ENCODE measurements around the gene RSPH6A.

The RSPH6A gene

DNA sequence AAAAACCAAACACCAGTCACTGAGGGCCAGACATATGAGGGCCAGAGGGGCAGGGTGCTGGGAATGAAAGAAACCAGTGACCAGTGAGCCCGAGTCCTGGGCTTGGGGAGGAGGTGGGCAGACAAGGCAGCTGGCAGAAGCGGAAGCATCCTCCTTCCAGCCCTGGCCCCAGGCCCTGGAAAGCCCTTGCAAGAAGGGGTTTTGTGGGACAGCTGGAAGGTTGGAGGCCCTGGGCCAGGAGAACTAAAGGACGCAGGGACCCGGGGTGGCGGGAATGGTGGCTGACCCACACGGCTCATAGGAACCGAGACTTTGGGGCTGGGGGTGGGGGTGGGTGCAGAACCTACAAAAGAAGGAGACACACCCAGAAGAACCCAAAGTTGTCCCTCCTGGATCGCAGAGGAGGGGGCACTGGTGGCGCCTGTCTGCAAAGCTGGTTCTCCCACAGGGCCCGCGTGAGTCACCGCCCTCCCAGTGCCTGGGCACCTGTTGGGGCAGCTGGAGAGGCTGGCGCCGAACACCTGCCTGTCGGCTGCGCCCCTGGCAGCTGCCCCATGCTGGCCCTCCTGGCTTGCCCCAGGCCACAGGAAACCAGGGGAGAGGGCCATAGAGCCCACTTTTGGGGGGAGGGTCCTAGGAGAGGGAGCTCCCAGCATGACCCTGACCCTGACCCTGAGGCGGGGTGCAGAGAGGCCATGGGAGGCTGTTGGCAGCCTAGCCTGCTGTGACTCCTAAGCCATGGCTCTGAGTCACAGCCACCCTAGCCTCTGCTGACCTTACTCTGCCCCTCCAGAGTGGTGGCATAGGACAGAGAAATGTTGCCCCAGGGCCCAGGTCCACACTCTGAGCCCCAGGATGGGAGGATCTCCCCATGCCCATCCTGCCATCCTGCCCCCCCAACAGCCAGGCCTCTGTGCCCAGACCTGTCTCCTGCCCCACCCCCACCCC, 33.6 kb downstream of the RSPH6A start:
- TF ChIP-seq, protein P1, sequence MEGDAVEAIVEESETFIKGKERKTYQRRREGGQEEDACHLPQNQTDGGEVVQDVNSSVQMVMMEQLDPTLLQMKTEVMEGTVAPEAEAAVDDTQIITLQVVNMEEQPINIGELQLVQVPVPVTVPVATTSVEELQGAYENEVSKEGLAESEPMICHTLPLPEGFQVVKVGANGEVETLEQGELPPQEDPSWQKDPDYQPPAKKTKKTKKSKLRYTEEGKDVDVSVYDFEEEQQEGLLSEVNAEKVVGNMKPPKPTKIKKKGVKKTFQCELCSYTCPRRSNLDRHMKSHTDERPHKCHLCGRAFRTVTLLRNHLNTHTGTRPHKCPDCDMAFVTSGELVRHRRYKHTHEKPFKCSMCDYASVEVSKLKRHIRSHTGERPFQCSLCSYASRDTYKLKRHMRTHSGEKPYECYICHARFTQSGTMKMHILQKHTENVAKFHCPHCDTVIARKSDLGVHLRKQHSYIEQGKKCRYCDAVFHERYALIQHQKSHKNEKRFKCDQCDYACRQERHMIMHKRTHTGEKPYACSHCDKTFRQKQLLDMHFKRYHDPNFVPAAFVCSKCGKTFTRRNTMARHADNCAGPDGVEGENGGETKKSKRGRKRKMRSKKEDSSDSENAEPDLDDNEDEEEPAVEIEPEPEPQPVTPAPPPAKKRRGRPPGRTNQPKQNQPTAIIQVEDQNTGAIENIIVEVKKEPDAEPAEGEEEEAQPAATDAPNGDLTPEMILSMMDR (IDR thresholded peaks at IDR 0.05): no peak

DNA sequence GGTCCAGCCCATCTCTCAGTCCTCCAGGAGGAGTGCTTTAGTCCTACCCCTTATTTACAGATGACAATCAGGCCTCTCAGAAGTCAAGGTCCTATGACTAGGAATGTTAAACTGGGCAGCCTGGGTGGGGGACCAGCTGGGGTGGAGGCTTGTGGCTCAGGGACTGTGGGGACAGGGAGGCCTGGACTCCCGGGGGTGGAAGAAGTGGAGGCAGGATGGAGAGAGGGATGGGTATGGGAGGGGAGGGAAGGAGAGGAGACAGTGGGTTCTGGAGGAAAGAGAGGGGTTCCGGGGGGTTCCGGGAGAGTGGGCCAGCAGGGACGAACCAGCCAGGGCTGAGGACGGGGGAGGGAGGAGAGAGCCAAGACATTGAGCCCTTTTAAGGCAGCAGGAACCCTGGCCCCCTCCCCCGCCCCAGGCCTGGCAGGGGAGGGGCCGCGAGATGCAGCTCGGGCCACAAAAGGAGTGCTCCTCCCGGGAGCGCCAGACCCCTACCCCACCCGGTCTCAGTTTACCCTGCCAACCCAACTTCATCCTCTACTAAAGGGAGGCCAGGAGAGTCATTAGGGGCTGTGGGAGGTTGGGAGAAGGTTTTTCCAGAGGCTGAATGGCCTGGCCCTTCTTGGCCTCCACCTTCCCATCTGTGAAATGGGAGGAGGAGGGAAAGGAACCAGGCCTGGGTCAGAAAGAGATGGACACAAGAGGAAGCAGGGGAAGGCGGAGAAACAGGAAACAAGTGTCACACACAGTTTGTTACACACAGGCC, 34.5 kb downstream of the RSPH6A start:
- TF ChIP-seq, protein P1 (IDR thresholded peaks at IDR 0.05): no peak

DNA sequence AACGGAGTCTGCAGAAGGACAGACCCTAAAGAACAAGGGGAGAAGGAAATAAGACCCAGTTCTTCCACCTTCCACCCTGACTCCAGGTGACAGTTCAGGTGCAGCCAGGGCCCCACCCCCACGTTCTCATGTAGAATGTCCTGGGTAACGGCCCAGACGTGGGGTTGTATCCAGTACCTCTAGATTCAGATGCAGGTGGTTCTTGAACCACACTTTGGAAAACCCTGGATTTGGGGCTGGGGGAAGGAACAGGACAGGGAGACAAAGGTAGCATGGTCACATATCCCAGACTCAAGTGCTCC, 35.0 kb downstream of the RSPH6A start:
- TF ChIP-seq, protein P1 (IDR thresholded peaks at IDR 0.05): no peak

DNA sequence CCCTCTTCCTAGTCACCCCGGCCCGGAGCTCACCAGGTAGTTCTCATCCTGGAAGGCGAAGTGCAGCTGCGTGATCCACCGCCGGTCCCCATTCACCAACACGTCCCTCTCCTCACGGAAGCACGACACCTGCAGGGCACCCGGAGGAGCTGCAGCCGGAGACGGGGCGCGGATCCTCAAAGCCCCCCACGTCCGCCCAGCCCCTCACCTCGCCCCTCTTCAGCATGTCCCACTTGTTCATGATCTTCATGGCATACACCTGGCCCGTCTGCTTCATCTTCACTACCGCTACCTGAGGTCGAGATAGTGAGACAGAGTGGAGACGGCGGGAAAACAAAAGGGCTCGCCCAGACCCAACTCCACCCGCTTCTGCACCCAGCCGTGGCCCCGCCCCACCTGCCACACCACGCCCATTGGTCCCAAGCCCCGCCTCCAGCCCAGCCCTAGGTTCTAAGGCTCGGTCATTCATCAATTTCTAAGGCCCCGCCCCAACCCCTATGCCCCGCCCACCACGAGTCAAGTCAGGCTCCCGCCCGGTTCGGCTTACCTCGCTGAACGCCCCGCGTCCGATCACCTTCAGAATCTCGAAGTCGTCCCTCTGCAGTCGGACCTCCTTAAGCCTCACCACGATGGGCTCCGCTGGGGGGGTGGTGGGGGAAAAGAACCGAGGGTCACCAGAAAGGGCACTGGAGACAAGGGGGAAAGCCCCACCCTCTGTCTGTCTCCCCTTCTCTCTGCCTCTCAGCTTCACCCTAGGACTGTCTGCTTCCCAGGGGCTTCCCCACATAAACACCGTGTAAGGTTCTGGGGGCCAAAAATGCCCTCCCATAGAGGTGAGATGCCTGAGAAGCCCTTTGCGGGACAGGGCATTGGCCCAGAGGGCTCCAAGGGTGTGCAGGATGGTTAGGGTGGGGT, 35.6 kb downstream of the RSPH6A start:
- TF ChIP-seq, protein P1 (IDR thresholded peaks at IDR 0.05): peak; percentile 64

DNA sequence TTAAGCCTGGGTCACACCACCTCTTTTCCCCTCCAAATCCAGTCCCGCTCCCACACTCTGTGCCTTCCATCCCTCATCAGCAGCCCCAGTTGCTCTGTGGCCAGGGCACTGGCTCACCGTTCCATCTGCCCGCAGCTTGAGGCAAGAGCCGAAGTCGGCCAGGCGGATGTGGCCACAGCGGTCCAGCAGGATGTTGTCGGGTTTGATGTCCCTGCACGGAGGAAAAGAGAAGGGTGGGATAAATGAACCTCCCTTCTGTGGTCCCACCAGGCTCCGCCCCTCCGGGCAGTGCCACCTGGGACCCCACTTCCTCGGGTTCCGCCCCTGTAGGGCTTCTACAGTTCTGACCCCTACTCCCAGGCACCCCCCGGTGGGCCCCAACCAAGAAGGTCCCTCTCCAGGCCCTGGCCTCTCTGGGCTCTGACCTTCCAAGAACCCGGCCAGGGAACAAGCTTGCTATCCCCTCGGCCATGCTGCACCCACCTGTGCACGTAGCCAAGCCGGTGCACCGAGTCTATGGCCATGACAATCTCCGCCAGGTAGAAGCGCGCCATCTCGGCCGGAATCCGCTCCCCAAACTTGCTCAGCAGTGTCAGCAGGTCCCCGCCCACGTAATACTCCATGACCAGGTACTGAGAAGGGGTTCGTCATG, 37.0 kb downstream of the RSPH6A start:
- TF ChIP-seq, protein P1 (IDR thresholded peaks at IDR 0.05): no peak

DNA sequence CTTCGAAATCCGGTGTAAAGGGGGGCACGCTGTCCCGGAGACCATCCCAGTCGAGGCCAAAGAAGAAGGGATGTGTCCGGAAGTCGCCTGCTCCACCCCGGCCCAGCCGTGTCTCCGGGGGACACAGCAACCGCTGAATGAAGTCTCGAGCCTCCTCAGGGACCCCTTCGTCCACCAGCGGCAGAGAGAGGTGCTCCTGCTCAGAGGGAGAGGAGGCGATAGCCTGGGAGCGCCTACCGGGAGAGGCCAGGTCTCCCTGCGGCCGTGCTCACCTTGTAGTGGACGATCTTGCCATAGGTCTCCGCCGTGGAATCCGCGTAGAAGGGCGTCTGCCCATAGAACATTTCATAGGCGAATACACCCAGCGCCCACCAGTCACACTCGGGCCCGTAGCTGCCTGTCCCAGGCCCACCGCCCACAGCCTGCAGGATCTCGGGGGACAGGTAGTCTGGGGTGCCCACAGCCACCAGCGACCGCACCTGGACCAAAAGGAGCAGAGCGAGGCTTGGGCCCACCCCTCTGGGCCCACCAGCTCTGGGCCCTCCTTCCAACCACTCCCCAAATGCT, 37.6 kb downstream of the RSPH6A start:
- TF ChIP-seq, protein P1 (IDR thresholded peaks at IDR 0.05): no peak
